HUES48 (cell line): Measurements from ENCODE around the gene MGMT.

ENCODE experiments used
- H3K27ac ChIP-seq: one replicate; pipeline ENCODE4 v1.7.0; 2013; ENCODE audit warnings: low read depth, low read length, inconsistent platforms
- H3K27me3 ChIP-seq: 2 replicates; pipeline ENCODE4 v1.6.1; 2013; ENCODE audit warnings: mild to moderate bottlenecking, low read length; ENCODE audit not compliant: control insufficient read depth, insufficient read depth
- H3K36me3 ChIP-seq: 2 replicates; pipeline ENCODE4 v1.6.1; 2013; ENCODE audit warnings: low read length; ENCODE audit not compliant: control insufficient read depth, insufficient read depth
- H3K4me1 ChIP-seq: 2 replicates; pipeline ENCODE4 v1.6.1; 2013; ENCODE audit warnings: mild to moderate bottlenecking, low read length; ENCODE audit not compliant: control insufficient read depth, insufficient read depth
- H3K4me3 ChIP-seq: 2 replicates; pipeline ENCODE4 v1.5.1; 2013; ENCODE audit warnings: mild to moderate bottlenecking, low read depth, low read length
- H3K9ac ChIP-seq: 2 replicates; pipeline ENCODE4 v1.6.1; 2013; ENCODE audit warnings: mild to moderate bottlenecking, low read depth, low read length, moderate library complexity
- H3K9me3 ChIP-seq: 2 replicates; pipeline ENCODE4 v1.6.1; 2013; ENCODE audit warnings: low read length; ENCODE audit not compliant: control insufficient read depth, insufficient read depth

Gene MGMT

GRCh38 chr10:129532838-129533237, 65.8 kb downstream of the MGMT start:
- H3K9me3 ChIP-seq, result no peaks in the 10 kb centered on the region
- H3K4me1 ChIP-seq, result peaks cover 12% of the 10 kb centered on the region
- H3K36me3 ChIP-seq, result no peaks in the 10 kb centered on the region
- H3K27me3 ChIP-seq, result no peaks in the 10 kb centered on the region
- no peak overlapping the region for H3K27ac ChIP-seq
- H3K9ac ChIP-seq, result no peak overlapping the region
- H3K4me3 ChIP-seq, result no peak overlapping the region

DNA sequence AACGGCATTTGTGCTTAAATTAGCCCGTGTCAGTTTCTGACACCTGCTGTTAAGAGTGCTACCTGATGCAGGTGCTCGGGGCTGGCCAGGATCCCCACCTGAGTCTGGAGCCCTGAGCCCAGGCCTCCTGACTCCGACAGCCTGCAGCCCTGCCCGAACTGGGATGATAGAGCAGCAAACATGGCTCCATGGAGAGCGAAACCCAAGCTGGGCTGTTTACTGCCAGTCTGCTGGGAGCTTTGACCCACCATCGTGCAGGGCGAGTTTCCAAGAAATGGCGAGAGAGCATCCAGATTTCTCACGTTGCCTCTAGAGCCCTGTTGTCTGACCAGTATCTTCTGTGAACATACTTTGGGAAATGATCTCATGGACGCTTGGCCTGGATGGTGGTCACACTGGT, 66.2 kb downstream of the MGMT start:
- no peaks in the 10 kb centered on the region for H3K9me3 ChIP-seq
- no peaks in the 10 kb centered on the region for H3K27me3 ChIP-seq
- no peaks in the 10 kb centered on the region for H3K36me3 ChIP-seq
- H3K4me3 ChIP-seq, result no peak overlapping the region
- no peak overlapping the region for H3K9ac ChIP-seq
- H3K27ac ChIP-seq, result no peak overlapping the region
- peaks cover 12% of the 10 kb centered on the region for H3K4me1 ChIP-seq

DNA sequence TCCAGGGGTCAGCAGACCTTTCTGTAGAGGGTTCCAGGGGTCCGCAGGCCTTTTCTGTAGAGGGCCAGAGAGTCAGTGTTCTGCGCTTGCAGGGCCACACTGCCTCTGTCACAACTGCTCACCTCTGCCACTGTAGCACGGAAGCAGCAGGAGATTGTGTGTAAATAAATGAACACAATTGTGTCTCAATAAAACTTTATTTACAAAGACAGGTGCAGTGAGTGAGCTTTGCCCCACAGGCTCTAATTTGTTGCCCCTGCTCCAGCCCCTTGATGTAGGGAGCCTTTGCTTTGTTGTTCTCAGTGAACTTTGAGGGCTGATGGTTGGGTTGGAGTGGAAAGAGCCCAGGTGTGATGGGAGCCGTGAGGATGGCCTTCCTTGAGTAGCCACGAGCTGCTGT, 67.8 kb downstream of the MGMT start:
- Histone ChIP-seq H3K4me1 (peaks cover 12% of the 10 kb centered on the region), H3K27ac (no peak overlapping the region), H3K9ac (no peak overlapping the region), H3K36me3 (no peaks in the 10 kb centered on the region), H3K4me3 (no peak overlapping the region), H3K9me3 (no peaks in the 10 kb centered on the region), H3K27me3 (no peaks in the 10 kb centered on the region)

- Histone ChIP-seq H3K9me3 (no peaks in the 10 kb centered on the region), H3K4me1 (peaks cover 10% of the 10 kb centered on the region), H3K4me3 (no peak overlapping the region), H3K27me3 (no peaks in the 10 kb centered on the region), H3K27ac (no peak overlapping the region), H3K36me3 (no peaks in the 10 kb centered on the region), H3K9ac (no peak overlapping the region)
These were observed 69.3 kb downstream of the MGMT start for GRCh38 chr10:129536336-129536735.

DNA sequence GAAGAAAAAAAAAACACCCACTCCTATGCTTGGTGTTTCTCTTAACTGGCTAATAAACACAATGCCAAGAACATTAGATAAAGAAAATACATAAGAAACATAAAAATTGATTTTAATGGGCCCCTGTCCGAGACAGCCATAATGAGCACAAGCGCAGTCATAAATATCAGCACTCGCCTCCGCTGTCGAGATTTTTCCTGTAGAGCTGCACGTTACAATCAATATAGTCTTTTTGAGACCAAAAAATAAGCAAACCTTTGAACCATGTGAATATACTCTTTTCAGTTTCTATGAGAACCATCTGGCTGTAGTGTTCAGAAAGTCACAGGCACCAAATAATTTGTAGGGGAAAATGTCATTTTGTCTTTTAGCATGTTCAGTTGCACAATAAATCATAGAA, 70.1 kb downstream of the MGMT start:
- H3K27me3 ChIP-seq, result no peaks in the 10 kb centered on the region
- H3K4me1 ChIP-seq, result peaks cover 5% of the 10 kb centered on the region
- no peak overlapping the region for H3K9ac ChIP-seq
- no peak overlapping the region for H3K4me3 ChIP-seq
- H3K36me3 ChIP-seq, result no peaks in the 10 kb centered on the region
- no peak overlapping the region for H3K27ac ChIP-seq
- H3K9me3 ChIP-seq, result no peaks in the 10 kb centered on the region

- Histone ChIP-seq H3K4me3 (no peak overlapping the region), H3K27me3 (no peaks in the 10 kb centered on the region), H3K9me3 (no peaks in the 10 kb centered on the region), H3K9ac (no peak overlapping the region), H3K36me3 (no peaks in the 10 kb centered on the region), H3K27ac (no peak overlapping the region), H3K4me1 (peaks cover 4% of the 10 kb centered on the region; the same call in 1 of the 2 replicates)
These were observed 71.2 kb downstream of the MGMT start for GRCh38 chr10:129538236-129538635.

- Histone ChIP-seq H3K9ac (no peak overlapping the region), H3K27me3 (no peaks in the 10 kb centered on the region), H3K4me1 (peaks cover 4% of the 10 kb centered on the region; the same call in 1 of the 2 replicates), H3K4me3 (no peak overlapping the region), H3K27ac (no peak overlapping the region), H3K9me3 (no peaks in the 10 kb centered on the region), H3K36me3 (no peaks in the 10 kb centered on the region)
These were observed 74.2 kb downstream of the MGMT start for GRCh38 chr10:129541200-129541599.

DNA sequence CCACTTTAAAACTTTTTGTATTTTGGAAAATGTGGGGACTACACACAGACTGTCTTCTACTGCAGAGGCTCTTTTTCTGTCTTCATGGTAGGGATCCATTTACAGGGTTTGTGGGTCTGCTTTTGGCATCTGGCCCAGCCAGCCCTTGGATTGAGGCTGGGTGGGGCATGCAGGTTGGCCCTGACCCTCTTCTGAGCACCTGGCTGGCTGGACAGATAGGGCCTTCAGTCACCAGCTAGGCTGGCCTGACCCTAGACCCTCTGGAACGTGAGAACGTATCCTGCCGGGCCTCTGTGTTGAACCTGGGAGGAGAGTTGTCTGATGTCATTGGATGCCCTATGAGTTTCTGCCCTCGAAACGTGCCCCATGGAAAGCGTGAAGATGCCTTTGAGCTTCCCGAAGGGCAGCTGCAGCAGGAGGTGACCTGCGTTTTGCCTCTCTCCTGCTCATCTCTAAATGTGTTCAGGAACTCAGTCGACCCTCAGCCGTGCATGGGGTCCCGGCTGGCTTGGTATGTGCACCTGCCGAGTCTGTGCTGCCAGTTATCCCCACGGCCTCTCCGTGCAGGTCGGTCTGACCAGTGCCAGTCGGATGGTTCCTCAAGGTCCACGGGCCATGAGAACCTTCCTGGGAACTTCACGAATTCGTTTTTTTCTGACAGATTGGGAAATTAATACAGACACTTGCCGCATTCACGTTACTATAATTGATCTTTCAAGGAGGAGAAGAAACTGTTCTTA, 74.9 kb downstream of the MGMT start:
- Histone ChIP-seq H3K9me3 (no peaks in the 10 kb centered on the region), H3K4me3 (no peak overlapping the region), H3K27ac (no peak overlapping the region), H3K4me1 (peaks cover 4% of the 10 kb centered on the region; the same call in 1 of the 2 replicates), H3K9ac (no peak overlapping the region), H3K36me3 (no peaks in the 10 kb centered on the region), H3K27me3 (no peaks in the 10 kb centered on the region)

DNA sequence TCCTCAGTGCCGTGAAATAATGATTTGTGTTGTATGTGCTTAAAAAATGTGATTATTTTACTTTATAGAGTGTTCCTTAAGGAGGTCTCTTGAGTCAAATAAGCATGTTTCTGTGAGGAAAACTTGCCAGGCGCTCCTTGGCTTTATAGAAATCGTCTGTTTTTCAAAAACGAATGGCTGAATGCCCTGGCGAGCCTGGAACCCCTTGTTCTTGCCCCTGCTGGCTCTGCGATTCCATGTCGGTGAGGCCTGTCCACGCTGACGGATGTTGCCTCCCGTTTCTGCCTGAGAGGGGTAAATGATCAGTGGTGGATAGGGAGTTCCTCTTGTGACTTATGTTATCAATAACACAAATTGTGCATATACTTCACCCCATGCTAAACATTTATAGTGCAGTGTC, 75.5 kb downstream of the MGMT start:
- Histone ChIP-seq H3K9me3 (no peaks in the 10 kb centered on the region), H3K4me3 (no peak overlapping the region), H3K4me1 (peaks cover 4% of the 10 kb centered on the region; the same call in 1 of the 2 replicates), H3K27me3 (no peaks in the 10 kb centered on the region), H3K27ac (no peak overlapping the region), H3K9ac (no peak overlapping the region), H3K36me3 (no peaks in the 10 kb centered on the region)

DNA sequence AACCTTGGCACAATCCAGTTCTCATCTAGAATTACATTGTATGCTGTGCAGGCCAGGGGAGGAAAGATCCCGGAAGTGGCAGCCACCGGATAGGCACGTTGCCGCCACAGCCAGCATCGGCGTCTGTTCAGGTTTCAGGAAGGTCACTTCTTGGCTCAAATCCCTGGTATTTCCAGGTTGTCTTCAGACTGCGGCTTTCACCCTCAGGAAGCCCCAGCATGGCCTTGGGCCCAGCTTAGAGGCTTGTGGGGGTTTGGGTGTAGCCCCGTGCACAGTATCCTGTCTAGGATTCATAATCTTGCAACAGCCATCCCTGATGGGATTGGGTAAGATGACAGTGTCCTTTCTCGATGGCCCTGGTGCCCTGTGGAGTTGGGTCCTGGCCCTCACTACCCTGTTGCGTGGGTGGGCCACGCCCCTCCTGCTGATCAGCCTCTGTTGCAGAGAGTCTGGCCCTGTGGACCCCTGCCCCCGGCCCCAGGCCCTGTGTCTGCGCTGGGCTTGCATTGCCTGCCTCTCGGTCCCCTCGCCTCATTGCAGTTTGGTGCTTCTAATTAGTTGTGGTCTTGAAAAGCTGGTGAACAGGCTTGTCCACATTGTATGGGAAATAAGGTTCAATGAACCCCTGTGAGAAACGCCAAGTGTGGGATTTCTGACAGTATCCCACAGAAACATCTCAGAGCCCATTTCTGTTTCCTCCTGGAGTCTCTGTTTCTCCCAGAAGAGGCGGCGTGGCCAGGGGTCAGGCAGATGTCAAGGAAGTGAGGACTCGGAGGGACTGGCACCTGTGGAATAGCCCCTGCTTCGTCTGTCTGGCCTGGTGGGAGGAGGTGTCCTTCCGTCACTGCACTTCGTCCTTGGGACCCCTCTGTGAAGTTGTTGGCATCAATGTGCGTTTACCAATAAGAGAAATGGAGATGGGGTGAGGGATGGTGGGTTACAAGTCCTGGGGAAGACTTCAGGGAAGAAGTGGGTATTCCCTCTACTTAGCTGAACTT, 77.5 kb downstream of the MGMT start:
- H3K36me3 ChIP-seq, result no peaks in the 10 kb centered on the region
- H3K27ac ChIP-seq, result no peak overlapping the region
- H3K9ac ChIP-seq, result no peak overlapping the region

DNA sequence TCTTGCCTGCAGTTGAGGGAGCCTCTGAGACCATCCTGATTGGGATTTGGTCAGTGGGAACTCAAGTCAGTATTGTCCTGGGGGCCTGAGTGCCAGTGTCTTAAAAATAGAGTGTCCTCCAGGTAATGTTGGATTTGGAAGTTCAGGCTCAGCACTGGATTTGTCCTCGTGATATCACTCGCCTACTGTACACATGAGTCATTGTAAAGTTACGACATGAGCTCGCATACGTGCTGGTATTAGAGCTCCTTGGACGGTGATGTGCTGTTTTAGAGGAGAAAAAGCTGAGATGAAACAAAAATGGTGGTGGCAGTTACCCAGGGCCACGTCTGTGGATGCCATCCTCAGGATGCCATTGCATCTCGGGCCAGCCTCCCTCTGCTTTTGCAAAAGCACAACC, 78.2 kb downstream of the MGMT start:
- no peaks in the 10 kb centered on the region for H3K9me3 ChIP-seq
- H3K9ac ChIP-seq, result no peak overlapping the region
- H3K4me3 ChIP-seq, result no peak overlapping the region
- no peak overlapping the region for H3K27ac ChIP-seq
- H3K27me3 ChIP-seq, result no peaks in the 10 kb centered on the region
- H3K36me3 ChIP-seq, result no peaks in the 10 kb centered on the region
- H3K4me1 ChIP-seq, result 0 out of 2 replicates have a peak, but pooled peaks cover under 1% of the 10 kb centered on the region

More for the DNA sequence above, 77.5 kb downstream of the MGMT start:
- H3K27me3 ChIP-seq, result no peaks in the 10 kb centered on the region
- no peak overlapping the region for H3K4me3 ChIP-seq
- H3K9me3 ChIP-seq, result no peaks in the 10 kb centered on the region
- peaks cover 4% of the 10 kb centered on the region; the same call in 1 of the 2 replicates for H3K4me1 ChIP-seq
